Activated CD4-positive, alpha-beta T cell treated with anti-CD3 and anti-CD28 coated beads for 4 hours (primary cell): ENCODE measurements around the gene OR11A1.

Experiments
- DNase-seq, 2 donors: peaks; one replicate each; pipeline ENCODE4 v3.0.0-alpha.2; 2020

OR11A1 gene

GRCh38 chr6:29456971-29457370 lies at the start of gene OR11A1, which contains the start of gene OR2H1:
Gene OR11A1, minus strand, starts transcription at chr6:29457071. Its CDS starts 29,430 bp downstream, at chr6:29427641.
Gene OR2H1, plus strand, starts transcription at chr6:29457155. Its CDS starts 4,615 bp downstream, at chr6:29461770.
- no peak for DNase-seq

GRCh38 chr6:29506446-29507067 lies 49.7 kb upstream of the OR11A1 start:
- DNase-seq, result no peak

- no peak for DNase-seq
These were observed 48.9 kb upstream of the OR11A1 start for GRCh38 chr6:29505808-29506207.

- DNase-seq, result no peak
These were observed 48.1 kb upstream of the OR11A1 start for GRCh38 chr6:29504961-29505360.

- DNase-seq, result no peak
These were observed 45.7 kb upstream of the OR11A1 start for GRCh38 chr6:29502597-29502996.

- no peak for DNase-seq
These were observed 45.3 kb upstream of the OR11A1 start for GRCh38 chr6:29502181-29502580.

GRCh38 chr6:29501106-29501505 lies 44.2 kb upstream of the OR11A1 start:
- no peak for DNase-seq

- DNase-seq, result no peak
These were observed 43.7 kb upstream of the OR11A1 start for GRCh38 chr6:29500594-29500993.

- DNase-seq, result no peak
These were observed 42.8 kb upstream of the OR11A1 start for GRCh38 chr6:29499704-29500103.

- no peak for DNase-seq
These were observed 40.1 kb upstream of the OR11A1 start for GRCh38 chr6:29496961-29497360.

GRCh38 chr6:29495571-29495970 lies 38.7 kb upstream of the OR11A1 start:
- no peak for DNase-seq

GRCh38 chr6:29494131-29494530 lies 37.3 kb upstream of the OR11A1 start:
- no peak for DNase-seq

GRCh38 chr6:29493261-29493660 lies 36.4 kb upstream of the OR11A1 start:
- DNase-seq, result no peak

GRCh38 chr6:29491574-29491973 lies 34.7 kb upstream of the OR11A1 start:
- DNase-seq, result no peak

- no peak for DNase-seq
These were observed 33.7 kb upstream of the OR11A1 start for GRCh38 chr6:29490552-29490951.

GRCh38 chr6:29490055-29490454 lies 33.2 kb upstream of the OR11A1 start:
- no peak for DNase-seq

GRCh38 chr6:29489286-29489685 lies 32.4 kb upstream of the OR11A1 start:
- DNase-seq, result no peak

GRCh38 chr6:29488874-29489273 lies 32.0 kb upstream of the OR11A1 start:
- no peak for DNase-seq

- no peak for DNase-seq
These were observed 30.8 kb upstream of the OR11A1 start, which contains the start of gene MAS1L for GRCh38 chr6:29487660-29488059. Gene MAS1L, minus strand, starts transcription at chr6:29487956. Its CDS starts 54 bp downstream, at chr6:29487902.

GRCh38 chr6:29487131-29487530 lies 30.3 kb upstream of the OR11A1 start:
- no peak for DNase-seq

- DNase-seq, result no peak
These were observed 29.7 kb upstream of the OR11A1 start for GRCh38 chr6:29486577-29486976.

- DNase-seq, result no peak
These were observed 26.9 kb upstream of the OR11A1 start for GRCh38 chr6:29483735-29484134.

- no peak for DNase-seq
These were observed 26.3 kb upstream of the OR11A1 start for GRCh38 chr6:29483186-29483585.

GRCh38 chr6:29479560-29479959 lies 22.7 kb upstream of the OR11A1 start:
- DNase-seq, result no peak

GRCh38 chr6:29478740-29479139 lies 21.9 kb upstream of the OR11A1 start:
- no peak for DNase-seq
